HG02678 (cell line): Measurements from ENCODE around the gene FAAP24.
"Not testable (repeated sequence)": the region's sequence is repeated elsewhere in the genome, so short reads cannot be mapped to it uniquely, and the experiment has no call there.

Experiments
- ATAC-seq: cut with Tn5 transposase; IDR thresholded peaks from one replicate; pipeline ENCODE4 v1.9.1; 2021; ENCODE audit warnings: mild to moderate bottlenecking, moderate library complexity; ENCODE audit not compliant: unreplicated experiment

FAAP24 gene, protein sequence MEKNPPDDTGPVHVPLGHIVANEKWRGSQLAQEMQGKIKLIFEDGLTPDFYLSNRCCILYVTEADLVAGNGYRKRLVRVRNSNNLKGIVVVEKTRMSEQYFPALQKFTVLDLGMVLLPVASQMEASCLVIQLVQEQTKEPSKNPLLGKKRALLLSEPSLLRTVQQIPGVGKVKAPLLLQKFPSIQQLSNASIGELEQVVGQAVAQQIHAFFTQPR

DNA sequence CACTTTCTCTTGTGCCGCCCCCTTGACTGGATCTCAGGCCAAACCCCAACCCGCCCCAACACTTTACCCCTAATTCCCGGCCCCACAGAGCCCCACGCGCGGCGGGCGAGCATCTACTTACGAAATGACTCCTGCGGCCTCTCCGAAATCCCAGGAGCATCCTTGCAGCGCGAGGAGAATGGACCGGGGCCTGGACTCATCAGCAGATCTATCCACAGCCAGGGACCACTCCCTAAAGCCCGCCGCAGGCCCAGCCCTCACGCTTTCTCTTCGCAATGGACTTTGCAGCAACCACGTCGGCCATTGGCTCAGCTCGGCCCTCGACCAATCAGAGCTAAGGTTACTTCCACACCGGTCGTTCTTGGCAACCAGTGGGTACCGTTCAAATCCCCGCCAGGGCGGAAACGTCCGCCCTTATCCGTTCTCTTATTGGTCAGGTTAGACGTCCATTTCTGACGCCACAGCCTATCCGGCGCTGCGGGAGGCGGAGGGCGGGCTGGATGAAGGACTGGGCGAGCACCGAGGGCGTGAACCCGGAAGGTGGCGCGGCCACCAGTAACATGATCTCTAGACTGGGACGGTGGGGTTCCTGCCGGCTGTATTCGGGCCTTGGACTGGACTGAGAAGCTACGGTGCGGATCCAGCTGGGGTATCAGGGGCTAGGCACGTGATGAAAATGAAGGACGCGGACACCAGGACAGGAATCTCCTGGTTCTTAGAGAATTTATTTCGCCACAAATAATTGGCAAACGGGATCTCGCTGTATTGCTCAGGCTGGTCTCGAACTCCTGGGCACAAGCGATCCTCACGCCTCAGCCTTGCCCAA, at the start of gene FAAP24, which contains the start of gene CEP89:
Gene FAAP24 (plus strand): TSS at position 528 of the 826 bp plus-strand sequence. CDS start 955 bp downstream, outside the sequence.
Gene CEP89 (minus strand): TSS at position 244 of the 826 bp plus-strand sequence. CDS start 84 bp downstream, at position 160.
- peak; percentile 99 for ATAC-seq

DNA sequence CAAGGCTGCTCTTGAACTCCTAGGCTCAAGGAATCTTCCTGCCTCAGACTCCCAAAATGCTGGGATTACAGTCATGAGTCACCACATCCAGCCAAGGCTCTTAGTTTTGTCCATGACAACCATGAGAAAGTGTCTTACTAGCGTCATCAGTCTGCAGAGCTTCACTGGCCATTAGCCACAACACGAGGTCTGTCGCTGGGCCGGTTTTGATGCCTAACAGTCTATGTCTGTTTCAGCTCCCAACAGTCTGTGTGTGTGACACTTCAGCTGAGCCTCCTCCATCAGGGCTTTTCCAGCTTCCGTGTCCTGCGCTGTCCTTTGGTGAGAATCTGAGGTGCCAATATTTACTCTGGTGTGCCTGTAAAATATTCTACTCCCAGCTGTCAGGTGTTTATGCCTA, 47.8 kb upstream of the FAAP24 start:
- no peak for ATAC-seq

DNA sequence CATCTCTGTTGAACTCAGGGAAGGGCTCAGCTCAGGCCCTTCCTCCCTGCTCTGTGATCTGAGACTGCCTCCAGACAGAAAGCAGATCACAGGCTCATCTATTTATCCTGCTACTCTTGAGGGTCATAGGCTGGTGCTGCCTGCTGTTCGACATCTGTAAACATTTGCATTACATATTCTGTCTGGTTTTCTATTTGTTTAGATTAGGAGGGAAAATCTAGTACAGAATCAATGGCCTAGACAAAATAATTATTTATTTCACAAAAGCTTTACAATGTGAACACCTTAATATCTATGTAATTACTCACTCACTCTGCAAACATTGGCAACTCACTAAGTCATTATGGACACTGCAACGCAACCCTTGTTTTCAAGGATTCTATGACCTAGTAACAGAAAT, 43.2 kb upstream of the FAAP24 start:
- ATAC-seq: no peak

DNA sequence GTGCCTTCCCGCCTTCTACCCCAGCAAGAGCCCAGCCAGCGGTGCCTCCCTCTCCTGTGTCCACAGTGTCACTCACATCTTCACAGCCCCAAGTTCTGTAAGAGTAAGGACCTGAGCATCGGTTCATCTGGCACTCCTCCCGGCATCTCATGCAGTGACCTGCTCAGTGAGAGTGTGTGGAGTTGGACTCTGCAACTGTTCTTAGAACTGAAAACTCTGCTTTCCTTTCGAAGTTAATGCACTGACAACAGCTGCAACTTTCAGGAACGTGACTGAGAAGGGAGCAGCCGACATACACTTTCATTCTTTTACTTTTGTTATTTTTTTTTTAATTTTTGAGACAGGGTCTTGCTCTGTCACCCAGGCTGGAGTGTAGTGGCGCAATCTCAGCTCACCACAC, 41.5 kb upstream of the FAAP24 start:
- ATAC-seq: no peak

DNA sequence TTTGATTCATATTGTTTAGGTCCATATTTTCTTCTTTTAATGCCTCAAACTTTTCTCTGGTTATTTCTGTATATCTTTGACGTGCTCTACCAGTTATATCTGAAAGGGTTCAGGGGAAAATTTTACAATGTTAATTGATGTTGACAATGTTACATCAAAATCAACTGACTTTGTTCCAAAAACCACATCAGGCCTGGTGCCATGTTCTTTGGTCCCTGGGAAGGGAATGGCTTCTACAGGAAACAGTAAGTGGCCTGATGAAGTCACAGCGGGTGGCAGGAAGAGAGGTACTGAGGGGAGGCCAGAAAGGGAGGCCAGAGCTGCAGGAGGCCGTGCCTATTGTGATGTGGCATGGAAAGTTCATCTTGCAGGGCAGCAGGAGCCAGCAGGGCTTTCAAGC, 38.5 kb upstream of the FAAP24 start:
- ATAC-seq: no peak

DNA sequence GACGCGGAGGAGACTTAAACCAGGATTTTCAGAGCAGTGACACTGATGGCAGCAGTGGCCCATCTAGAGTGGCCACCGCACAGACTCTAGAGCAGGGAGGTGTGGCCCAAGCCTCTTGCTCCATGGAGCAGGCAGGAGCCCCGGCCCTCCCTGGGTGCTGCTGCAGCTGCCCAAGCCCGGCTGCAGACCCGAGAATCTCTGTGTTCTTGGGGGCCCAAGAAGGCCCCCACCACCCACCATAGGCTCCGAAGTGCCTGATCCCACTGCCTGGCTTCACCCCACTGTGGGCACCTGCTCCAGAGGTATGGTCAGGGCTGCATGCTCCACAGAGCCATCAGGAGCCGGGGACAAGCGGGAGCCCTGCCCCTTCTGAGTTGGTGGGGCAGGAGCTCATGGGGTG, 36.4 kb upstream of the FAAP24 start:
- no peak for ATAC-seq

DNA sequence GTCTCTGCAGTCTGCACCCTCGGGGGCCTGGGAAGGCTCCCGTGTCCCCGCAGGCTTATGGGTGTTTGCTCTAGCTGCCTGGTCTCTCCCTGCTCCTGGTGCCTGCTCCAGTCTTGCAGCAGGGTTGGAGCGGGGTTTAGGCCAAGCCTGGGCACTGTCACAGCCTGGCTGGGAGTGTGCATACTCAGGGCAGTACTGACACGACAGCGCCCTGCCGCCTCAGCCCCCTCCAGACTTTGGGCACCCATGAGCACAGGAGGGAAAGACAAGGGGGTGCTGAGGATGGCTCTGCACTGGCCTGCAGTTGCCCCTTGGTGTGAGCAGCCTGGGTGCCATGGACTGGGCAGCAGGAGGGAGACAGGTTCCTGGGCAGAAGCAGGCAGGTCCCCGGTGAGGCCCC, 36.0 kb upstream of the FAAP24 start:
- no peak for ATAC-seq

DNA sequence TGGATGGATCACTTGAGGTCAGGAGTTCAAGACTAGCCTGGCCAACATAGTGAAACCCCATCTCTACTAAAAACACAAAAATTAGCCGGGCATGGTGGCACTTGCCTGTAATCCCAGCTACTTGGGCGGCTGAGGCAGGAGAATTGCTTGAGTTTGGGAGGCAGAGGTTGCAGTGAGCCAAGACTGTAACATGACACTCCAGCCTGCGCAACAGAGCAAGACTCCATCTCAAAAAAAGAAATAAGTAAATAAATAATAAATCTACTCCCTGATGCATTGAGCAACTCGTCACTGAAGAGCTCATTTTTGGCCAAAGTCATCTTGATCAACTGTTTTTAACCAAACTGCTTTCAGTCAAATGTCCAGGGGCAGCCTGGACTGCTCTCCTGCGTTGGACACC, 30.8 kb upstream of the FAAP24 start:
- not testable (repeated sequence) for ATAC-seq

DNA sequence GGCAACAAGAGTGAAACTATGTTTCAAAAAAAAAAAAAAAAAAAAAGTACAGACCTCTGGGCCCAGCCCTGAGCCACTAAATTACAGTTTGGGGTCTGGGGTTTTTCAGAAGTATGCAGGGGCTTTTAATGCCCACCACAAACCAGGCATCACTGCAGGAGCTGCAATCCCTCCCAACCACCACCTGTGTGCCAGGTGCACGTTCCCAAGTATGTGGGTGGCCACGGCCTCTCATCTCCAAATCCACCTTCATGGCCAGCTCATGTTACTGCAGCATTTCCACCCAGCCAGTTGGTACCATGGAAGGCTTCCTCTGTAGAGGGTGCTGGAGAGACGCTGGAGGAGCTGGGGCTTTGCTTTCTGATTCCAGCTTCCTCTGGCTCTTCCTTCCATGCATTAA, 26.8 kb upstream of the FAAP24 start:
- ATAC-seq: no peak

DNA sequence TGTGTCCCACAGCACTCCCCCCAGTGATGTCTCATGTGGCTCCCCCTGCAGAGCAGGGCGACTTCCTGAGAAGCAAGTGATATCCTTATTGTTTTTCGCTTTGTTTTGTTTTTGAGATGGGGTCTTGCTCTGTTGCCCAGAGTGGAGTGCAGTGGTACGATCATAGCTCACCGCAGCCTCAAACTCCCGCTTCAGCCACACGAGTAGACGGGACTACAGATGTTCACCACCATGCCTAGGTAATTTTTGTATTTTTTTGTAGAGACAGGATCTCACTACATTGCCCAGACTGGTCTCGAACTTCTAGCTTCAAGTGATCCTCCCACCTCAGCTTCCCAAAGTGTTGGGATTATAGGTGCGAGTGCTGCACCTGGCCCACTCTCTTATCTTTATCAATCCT, 5.3 kb upstream of the FAAP24 start:
- no peak for ATAC-seq

DNA sequence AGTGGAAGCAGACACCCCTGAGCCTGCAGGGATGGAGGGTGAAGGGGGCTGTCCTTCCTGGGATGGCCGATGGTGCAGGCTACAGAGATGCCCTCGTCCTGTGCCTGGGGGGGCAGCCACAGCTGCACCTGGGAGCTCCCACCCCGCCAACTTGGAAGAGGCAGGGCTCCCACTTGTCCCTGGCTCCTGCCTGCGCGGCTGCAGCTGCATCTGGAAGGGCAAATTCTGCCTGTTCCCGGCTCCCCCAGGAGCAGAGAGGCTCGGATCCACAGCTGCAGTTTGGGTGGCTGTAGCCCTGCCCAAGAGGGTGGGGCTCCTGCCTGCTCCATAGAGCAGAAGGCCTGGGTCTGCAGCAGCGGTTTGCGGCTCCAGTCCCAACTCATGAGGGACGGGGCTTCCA, 2.5 kb upstream of the FAAP24 start:
- ATAC-seq: no peak

DNA sequence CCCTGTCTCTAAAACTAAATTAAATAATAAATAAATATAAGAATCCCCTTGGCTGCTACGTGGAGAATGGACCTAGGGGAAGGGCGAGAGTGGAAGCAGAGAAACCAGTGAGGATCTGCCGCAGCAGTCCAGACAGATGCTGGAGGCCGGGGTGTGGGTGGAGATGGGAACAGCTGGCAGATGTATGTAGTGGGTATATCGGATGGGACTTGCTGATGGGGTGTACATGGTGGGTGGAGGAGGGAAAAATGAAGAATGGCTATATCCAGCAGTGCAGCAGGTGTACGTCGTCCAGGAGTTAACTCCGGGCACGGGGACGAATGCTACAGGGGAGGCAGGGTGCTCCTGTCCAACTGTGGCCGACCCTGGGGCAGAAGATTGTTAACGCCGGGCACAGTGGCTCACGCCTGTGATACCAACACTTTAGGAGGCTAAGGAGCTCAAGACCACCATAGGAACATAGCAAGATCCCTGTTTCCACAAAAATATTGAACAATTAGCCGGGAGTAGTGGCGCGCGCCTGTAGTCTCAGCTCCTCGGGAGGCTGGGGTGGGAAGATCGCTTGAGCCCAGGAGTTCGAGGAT, 938 bp upstream of the FAAP24 start:
- ATAC-seq: no peak

DNA sequence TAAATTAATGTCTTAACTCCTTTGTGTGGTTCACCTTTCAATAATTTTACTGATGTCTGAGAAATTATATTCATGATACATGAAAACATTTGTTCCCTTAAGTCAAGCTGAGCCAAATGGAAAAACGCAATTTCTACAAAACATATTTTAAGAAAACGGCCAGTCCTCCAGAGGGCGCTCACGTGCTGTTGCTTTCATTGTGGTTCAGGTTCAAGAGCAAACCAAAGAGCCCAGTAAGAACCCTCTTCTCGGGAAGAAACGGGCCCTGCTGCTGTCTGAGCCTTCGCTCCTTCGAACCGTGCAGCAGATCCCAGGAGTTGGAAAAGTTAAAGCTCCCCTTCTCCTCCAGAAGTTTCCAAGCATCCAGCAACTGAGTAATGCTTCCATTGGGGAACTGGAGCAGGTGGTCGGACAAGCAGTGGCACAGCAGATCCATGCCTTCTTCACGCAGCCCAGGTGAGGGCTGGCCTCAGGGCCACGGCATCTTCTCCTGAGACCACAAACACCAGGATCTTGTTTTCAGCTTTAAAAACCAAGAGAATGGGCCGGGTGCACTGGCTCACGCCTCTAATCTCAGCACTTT, 4.3 kb downstream of the FAAP24 start:
- no peak for ATAC-seq

DNA sequence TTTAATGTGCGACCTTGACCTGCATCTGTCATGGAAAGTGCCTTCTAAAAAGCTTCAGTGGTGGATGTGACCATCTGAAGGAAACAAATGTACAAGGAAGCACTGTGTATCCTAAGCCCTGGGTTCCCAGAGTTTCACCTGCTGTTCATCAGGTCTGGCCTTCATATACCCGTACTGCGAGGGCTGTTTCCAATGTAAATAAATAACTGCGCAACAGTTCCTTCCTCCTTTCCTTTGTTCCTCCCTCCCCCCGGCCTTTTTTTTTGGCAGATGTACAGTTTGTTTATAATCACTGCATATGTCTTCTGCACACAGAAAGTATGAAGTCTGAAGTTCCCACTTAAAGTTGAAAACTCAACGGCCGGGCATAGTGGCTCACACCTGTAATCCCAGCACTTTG, 5.2 kb downstream of the FAAP24 start:
- ATAC-seq: no peak

DNA sequence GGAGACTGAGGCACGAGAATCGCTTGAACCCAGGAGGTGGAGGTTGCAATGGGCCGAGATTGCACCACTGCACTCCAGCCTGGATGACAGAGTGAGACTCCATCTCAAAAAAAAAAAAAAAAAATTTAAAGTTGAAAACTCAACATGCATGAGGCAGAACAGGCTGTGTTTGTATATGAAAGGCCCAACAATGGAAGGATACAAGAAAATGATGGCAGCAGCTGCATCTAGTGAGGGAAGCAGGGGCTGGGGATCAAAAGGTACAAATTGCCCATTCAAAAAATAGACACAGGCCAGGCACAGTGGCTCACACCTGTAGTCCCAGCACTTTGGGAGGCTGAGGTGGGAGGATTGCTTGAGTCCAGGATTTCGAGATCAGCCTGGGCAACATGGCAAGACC, 5.8 kb downstream of the FAAP24 start:
- not testable (repeated sequence) for ATAC-seq

DNA sequence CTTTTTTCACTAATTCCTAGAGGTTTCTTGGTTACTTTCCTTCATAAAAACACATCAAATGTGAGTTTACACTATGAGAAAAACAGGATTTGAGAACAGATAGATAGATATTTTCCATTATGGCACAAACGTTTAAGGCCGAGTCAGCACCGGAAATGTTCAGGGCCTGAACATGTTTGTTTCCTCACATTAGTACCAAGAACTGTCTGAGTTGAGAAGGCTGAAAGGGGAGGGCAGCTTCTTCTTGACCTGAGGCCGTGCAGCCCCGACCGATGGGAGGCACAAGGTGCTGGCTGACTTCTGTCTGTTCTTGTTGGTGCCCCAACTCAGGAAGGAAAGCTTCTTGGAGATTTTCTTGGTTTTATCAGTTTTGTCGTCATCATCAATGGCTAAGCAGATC, 7.8 kb downstream of the FAAP24 start:
- not testable (repeated sequence) for ATAC-seq

DNA sequence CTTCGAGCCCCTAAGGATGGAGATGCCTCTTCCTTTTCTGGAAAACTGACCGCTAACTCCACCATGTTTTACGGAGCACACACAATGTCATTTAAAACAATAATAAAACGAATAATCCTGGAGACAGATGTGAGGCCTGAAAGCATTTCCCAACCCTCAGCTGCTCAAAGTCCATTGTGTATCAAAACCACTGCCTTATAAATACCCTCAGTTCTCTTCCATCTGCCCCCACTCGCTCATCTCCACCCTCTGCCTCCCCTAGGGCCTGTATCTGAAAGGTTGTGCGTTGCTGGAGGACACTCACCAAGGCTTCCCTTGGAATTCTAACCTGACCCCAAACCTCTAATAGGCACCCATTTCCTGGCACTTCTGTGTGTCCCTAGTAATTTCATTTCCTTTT, 10.4 kb downstream of the FAAP24 start:
- ATAC-seq: not testable (repeated sequence)

DNA sequence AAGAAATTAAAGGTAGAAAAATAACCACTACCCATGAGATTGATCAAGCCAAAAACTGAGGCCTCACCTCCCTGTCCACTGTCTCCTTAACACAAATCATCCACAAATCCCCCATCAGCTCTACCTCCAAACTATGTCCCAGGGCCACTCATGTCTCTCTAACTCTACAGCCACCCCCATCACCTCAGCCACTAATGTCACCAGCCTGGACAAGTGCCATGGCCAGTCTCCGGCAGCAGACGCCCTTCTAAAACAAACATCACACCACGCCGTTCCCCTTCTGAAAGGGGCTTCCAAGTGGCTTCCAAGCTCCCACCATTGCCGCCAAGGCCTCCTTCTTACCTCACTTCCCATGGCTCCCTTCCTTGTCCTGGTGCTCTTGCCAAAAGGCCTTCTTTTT, 16.2 kb downstream of the FAAP24 start:
- ATAC-seq: not testable (repeated sequence)

DNA sequence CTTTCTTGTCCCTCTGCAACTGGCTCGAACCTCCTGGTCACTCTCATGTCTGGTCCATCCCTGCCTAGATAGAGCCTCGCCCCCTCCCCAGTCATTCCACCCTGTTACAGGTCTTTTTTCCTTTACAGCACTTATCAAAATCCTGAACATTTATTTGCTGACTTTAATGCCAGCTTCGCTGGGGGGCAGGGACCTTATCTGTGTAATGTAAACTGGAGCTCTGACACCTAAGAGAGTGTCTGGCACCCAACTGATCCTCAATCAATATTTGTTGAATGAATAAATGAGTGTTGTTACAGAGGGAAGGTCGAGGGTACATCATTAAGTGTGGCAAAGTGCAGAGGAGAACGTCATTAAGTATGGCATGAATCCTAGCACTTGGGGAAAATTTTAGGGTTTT, 16.7 kb downstream of the FAAP24 start:
- ATAC-seq: no peak

DNA sequence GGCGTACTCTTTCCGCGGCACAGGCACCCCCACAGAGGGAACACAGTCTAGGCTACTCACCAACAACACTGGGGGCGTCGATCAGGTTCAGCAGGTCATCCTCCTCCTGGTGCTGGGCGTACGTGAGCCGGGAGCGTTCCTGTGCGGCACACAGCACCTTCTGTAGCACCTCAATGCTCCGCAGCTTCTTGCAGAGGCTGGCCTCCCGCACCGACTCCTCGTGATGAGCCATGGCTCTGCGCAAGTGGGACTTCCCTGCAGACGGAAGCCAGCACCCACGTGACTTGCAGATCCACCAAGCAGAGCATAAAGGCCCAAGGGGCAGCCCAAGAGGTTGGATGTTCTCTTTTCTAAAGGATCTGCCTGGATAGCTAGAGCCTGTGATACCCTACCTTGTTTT, 23.9 kb downstream of the FAAP24 start:
- ATAC-seq: not testable (repeated sequence)

DNA sequence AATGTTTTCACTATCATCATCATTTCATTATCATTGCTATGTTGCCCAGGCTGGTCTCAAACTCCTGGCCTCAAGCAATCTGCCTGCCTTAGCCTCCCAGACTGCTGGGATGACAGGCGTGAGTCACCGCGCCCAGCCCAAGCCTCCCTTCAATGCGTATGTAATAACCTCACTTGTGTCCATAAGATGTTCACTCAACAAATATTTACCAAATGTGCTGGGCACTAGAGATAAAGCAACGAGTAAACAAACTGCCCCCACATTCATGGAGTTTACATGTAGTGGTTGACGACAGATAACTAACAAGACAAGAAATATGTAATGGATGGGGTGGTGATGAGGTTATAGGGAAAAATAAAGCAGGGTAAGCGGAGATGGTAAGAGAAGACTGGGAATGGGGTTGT, 25.0 kb downstream of the FAAP24 start:
- not testable (repeated sequence) for ATAC-seq
